ENCODE measurements around the gene SFRP5. TPM values are rescaled to one million over a fixed set of nuclear protein-coding genes. Genes with fewer than 3 reads are reported as not detected.

The SFRP5 gene
- total RNA-seq, 1 experiment from 2014 or later = not detected

- ChIA-PET CTCF (no interaction called here), RAD21 (ENCODE audit: low non-redundant PET in 1 of 2, low total read pairs in 2 of 2, uncharacterized antibody in 2 of 2, unreplicated experiment in 2 of 2) (no interaction called here), POLR2A (no interaction called here)
- no peaks in the 10 kb centered on the region for H4K20me1 ChIP-seq (ENCODE audit: insufficient read depth)
- DNase-seq (ENCODE audit: low read depth, low spot score) (no peak), ATAC-seq (no peak)
- BruUV-seq (replicated peaks) = no TSS peak
- H3K27me3 ChIP-seq (ENCODE audit: insufficient read depth, low read length) = no peaks in the 10 kb centered on the region
- H3K27ac ChIP-seq (ENCODE audit: low read depth, low read length) = no peak overlapping the region
- no peaks in the 10 kb centered on the region for H3K9me3 ChIP-seq (ENCODE audit: control insufficient read depth in 1 of 2, insufficient read depth in 1 of 2, low read depth in 1 of 2, low read length in 2 of 2)
- no peak overlapping the region for H3K9ac ChIP-seq (ENCODE audit: low read length)
- H3K36me3 ChIP-seq (ENCODE audit: control insufficient read depth in 1 of 2, insufficient read depth in 2 of 2, low read length in 2 of 2) = no peaks in the 10 kb centered on the region
- H3K4me1 ChIP-seq (ENCODE audit: control insufficient read depth in 1 of 2, insufficient read depth in 2 of 2, low read length in 2 of 2) = no peaks in the 10 kb centered on the region
- no peaks in the 10 kb centered on the region for H3K79me2 ChIP-seq (ENCODE audit: insufficient read depth, low read length)
- H2AFZ ChIP-seq (ENCODE audit: low read depth, low read length, poor library complexity, severe bottlenecking) = no peak overlapping the region
- no peak for TF ChIP-seq MAX (IDR thresholded peaks at IDR 0.05)
- no peak overlapping the region for H3K4me3 ChIP-seq (replicated peaks in 1 of 2; ENCODE audit: low read depth in 1 of 2, low read length in 2 of 2)
- H3K9me2 ChIP-seq (ENCODE audit: insufficient read depth) = no peaks in the 10 kb centered on the region
- intact Hi-C loops (cut with micrococcal nuclease) = no loop called here
- no peak overlapping the region for H3K4me2 ChIP-seq (ENCODE audit: low read length)
Measured at GRCh38 chr10:97773096-97773495, 1.3 kb upstream of the SFRP5 start.

- H3K4me3 ChIP-seq (replicated peaks in 1 of 2; ENCODE audit: low read depth in 1 of 2, low read length in 2 of 2) = no peak overlapping the region
- CTCF ChIA-PET = no interaction called here
- H3K27ac ChIP-seq (ENCODE audit: low read depth, low read length) = no peak overlapping the region
- intact Hi-C loops (cut with micrococcal nuclease) = no loop called here
- RAD21 ChIA-PET (ENCODE audit: low non-redundant PET in 1 of 2, low total read pairs in 2 of 2, uncharacterized antibody in 2 of 2, unreplicated experiment in 2 of 2) = no interaction called here
- POLR2A ChIA-PET = no interaction called here
- H3K36me3 ChIP-seq (ENCODE audit: control insufficient read depth in 1 of 2, insufficient read depth in 2 of 2, low read length in 2 of 2) = no peaks in the 10 kb centered on the region
- H3K79me2 ChIP-seq (ENCODE audit: insufficient read depth, low read length) = no peaks in the 10 kb centered on the region
- H3K9me2 ChIP-seq (ENCODE audit: insufficient read depth) = no peaks in the 10 kb centered on the region
- BruUV-seq (replicated peaks) = no TSS peak
- DNase-seq (ENCODE audit: low read depth, low spot score) (no peak), ATAC-seq (no peak)
- H2AFZ ChIP-seq (ENCODE audit: low read depth, low read length, poor library complexity, severe bottlenecking) = no peak overlapping the region
- H3K9ac ChIP-seq (ENCODE audit: low read length) = no peak overlapping the region
- H3K4me1 ChIP-seq (ENCODE audit: control insufficient read depth in 1 of 2, insufficient read depth in 2 of 2, low read length in 2 of 2) = no peaks in the 10 kb centered on the region
- no peaks in the 10 kb centered on the region for H3K9me3 ChIP-seq (ENCODE audit: control insufficient read depth in 1 of 2, insufficient read depth in 1 of 2, low read depth in 1 of 2, low read length in 2 of 2)
- TF ChIP-seq MAX (IDR thresholded peaks at IDR 0.05) (no peak), EZH2 (IDR thresholded peaks at IDR 0.05) (no peak), ZFX (IDR thresholded peaks at IDR 0.05) (no peak), TCF7L2 (IDR thresholded peaks at IDR 0.05; ENCODE audit: borderline replicate concordance, extremely low read depth, insufficient read depth, insufficient read length) (no peak), ELF1 (IDR thresholded peaks at IDR 0.05; ENCODE audit: borderline replicate concordance, low read depth) (no peak), EGR1 (IDR thresholded peaks at IDR 0.05; ENCODE audit: low read depth) (no peak), SIN3A (IDR thresholded peaks at IDR 0.05; ENCODE audit: low read depth) (no peak), RAD21 (IDR thresholded peaks at IDR 0.05; ENCODE audit: low read depth) (no peak), CEBPB (IDR thresholded peaks at IDR 0.05; ENCODE audit: low read depth) (no peak), YY1 (IDR thresholded peaks at IDR 0.05; ENCODE audit: extremely low read depth, insufficient replicate concordance, low read depth, low read length) (no peak), EZH2phosphoT487 (IDR thresholded peaks at IDR 0.05; ENCODE audit: borderline replicate concordance) (no peak), SP1 (IDR thresholded peaks at IDR 0.05; ENCODE audit: low read depth) (no peak), FOSL1 (IDR thresholded peaks at IDR 0.05; ENCODE audit: low read depth) (no peak), CTCF (IDR thresholded peaks at IDR 0.05 in 2 of 3, conservative IDR thresholded peaks at IDR 0.05 in 1 of 3; ENCODE audit: borderline replicate concordance in 1 of 3, insufficient read depth in 1 of 3, low read depth in 2 of 3, low read length in 2 of 3) (no peak), SRF (IDR thresholded peaks at IDR 0.05; ENCODE audit: low read depth) (no peak), ZBTB33 (IDR thresholded peaks at IDR 0.05; ENCODE audit: extremely low read depth, insufficient replicate concordance, low read length) (no peak), JUND (IDR thresholded peaks at IDR 0.05) (no peak)
- no peaks in the 10 kb centered on the region for H4K20me1 ChIP-seq (ENCODE audit: insufficient read depth)
- no peak overlapping the region for H3K4me2 ChIP-seq (ENCODE audit: low read length)
- H3K27me3 ChIP-seq (ENCODE audit: insufficient read depth, low read length) = no peaks in the 10 kb centered on the region
Measured at GRCh38 chr10:97771055-97771891, 526 bp downstream of the SFRP5 start.

Data from HCT116 (cell line).